HK-2 (cell line): ENCODE data around the gene PLS3.

Experiments
- DNase-seq: peaks from one replicate; pipeline ENCODE4 v3.0.0-alpha.2; 2018; ENCODE audit not compliant: unreplicated experiment

The PLS3 gene

DNA sequence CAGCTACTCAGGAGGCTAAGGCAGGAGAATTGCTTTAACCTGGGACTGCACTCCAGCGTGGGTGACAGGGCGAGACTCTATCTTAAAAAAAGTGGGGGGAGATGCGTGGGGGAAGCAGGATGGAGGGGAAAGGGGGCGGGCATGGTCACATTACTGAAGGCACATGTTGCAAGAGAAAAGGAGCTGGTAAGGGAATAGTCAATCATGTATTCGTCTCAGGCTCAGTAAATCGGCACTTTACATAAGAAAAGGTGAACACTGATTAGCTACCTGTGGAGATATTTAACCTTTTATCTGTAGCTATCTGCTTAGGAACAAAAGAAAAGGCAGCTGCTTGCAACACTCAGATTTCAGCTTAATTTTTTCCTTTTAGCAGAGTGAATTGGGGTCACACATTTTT is 132.5 kb downstream of the PLS3 start:
- no peak for DNase-seq

DNA sequence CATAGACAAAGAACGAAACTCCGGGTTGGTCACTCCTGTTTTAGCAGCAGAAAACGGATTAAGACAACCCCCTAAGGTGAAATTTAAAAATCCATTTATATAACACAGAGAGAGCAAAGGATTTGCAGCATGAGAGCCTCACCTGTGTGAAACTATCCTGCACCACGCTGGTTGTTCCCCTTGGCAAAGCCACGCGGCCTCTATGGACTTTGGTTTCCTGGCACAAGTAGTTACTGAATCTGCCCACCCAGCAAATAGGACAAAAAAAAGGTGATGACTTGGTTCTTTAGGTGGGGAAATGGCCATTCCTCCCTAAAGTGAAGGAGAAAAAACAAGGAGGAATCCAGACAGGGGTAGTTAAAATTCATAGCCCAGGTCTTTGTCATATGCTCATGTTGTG is 133.1 kb downstream of the PLS3 start:
- DNase-seq: no peak

DNA sequence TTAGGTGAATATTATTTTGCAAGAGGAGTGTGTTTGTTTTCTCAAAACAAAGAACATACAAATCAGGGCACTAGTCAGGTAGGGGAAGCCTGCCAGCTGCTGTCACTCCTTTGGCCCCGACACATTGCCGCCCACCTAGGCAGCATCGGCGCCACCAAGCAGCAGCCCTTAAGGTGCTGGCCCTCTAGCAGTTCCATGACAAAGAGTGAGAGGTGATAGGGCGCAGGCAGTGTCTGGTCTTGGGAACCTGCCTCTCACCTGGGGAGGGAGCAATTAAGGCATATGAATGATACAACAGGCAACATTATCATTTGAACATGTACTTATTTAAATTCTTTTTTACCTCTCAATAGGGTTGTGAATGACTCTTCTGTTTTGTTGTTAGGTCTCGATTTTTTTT is 135.1 kb downstream of the PLS3 start:
- DNase-seq: no peak

DNA sequence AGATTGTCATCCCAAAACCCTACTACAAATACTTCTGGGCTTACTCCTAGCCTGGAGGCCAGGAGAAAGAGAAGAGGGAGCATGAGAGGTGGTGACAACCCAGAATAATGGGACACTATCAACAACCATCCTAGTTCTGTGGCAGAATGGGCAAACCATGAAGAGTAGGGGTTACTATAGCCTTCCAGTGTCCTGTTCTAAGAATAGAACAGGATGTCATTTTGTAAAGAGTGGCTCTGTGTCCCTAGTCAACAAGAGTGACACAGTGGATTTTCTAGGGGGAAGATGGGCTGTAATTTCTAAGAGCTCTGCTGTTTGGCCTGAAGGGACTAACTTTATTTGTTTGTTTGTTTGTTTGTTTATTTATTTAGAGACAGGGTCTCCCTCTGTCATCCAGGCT is 136.0 kb downstream of the PLS3 start:
- DNase-seq: no peak

DNA sequence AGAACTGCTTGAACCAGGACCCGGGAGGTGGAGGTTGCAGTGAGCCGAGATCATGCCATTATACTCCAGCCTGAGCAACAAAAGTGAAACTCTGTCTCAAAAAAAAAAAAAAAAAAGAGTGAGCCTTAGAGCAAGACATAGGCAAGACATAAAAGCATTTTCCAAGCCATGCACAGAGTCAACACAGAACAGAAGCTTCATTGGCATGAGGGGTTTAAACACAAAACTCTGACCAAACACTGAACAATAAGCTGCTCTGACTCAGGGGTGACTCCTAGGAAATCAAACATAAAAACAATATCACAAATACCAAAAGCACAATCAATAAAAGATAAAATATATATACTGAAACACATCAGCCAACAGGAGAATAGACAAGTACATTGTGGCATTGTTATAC is 136.8 kb downstream of the PLS3 start:
- DNase-seq: no peak
